ENCODE measurements around the gene RFX5.
"Not testable (repeated sequence)": the region's sequence is repeated elsewhere in the genome, so short reads cannot be mapped to it uniquely, and the experiment has no call there.

DNA sequence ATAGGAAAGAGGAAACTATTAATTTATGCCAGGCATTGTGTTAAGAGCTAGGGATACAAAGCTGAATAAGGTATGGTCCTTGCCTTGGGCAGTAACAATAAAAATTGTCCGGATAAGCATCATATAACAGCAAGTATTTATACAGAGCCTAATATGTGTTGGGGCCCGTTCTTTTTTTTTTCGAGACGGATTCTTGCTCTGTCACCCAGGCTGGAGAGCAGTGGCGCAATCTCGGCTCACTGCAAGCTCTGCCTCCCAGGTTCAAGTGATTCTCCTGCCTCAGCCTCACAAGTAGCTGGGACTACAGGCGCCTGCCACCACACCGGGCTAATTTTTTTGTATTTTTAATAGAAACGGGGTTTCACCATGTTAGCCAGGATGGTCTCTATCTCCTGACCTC lies 3.3 kb upstream of the RFX5 start:
- TF ChIP-seq, protein P1, sequence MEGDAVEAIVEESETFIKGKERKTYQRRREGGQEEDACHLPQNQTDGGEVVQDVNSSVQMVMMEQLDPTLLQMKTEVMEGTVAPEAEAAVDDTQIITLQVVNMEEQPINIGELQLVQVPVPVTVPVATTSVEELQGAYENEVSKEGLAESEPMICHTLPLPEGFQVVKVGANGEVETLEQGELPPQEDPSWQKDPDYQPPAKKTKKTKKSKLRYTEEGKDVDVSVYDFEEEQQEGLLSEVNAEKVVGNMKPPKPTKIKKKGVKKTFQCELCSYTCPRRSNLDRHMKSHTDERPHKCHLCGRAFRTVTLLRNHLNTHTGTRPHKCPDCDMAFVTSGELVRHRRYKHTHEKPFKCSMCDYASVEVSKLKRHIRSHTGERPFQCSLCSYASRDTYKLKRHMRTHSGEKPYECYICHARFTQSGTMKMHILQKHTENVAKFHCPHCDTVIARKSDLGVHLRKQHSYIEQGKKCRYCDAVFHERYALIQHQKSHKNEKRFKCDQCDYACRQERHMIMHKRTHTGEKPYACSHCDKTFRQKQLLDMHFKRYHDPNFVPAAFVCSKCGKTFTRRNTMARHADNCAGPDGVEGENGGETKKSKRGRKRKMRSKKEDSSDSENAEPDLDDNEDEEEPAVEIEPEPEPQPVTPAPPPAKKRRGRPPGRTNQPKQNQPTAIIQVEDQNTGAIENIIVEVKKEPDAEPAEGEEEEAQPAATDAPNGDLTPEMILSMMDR (IDR thresholded peaks at IDR 0.05) = not testable (repeated sequence)
- TF ChIP-seq EZH2 (IDR thresholded peaks at IDR 0.05; ENCODE audit: borderline replicate concordance, insufficient read depth, low read depth, low read length, poor library complexity, severe bottlenecking) = not testable (repeated sequence)

Data from B cell (primary cell).